ENCODE results near the gene NENF. TPM values are rescaled to one million over a fixed set of nuclear protein-coding genes. Genes with fewer than 3 reads are reported as not detected.
A peak's percentile ranks its signal among the peaks of the same experiment; 100 is the strongest.

NENF gene
- total RNA-seq, 4 donors from 2014 or later: 67.9 to 99.3 (median 91.7) TPM

DNA sequence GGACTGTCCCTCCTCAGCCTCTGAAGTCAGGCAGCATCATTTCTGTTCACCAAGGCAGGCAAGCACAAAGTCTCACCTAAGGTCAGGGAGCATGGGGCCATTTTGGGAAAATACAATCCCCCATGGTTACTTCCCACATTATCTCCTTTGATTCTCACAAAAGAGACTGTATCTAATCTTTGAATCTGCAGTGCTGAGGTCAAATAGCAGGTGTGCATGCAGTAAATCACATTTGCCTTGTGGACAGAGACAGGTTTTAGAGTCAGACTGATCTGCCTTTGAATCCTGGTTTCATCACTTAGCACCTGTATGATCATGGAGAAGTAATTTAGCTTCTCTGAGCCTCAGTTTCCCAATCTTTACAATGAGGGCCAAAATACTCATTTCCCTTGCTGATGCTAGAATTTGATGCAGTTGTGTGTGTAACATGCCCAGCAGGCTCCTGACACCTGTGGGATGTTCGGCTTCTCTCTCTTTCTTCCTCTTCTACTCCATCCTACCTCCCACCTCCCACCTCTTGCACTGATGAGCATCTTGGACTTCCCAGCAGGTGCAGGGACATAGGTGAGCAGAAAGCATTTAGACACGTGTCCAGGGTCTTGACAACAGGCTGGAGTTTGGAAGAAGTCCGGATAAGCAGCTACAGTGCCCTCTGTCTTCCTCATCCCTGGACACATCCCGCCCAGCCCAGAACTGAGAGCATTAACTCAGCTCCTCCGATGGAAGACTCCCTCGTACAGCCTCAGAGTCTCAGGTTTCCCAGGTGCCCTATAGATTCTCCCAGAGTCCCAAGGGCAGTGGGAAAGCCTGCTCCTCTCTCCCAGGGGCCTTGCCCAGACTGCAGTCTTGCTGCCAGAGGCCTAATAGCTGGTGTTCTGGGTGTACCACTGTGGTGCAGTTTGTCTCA, 18.9 kb downstream of the NENF start:
- DNase-seq (ENCODE audit: extremely low spot score): no peak
- intact Hi-C loops (cut with DNase I): loop anchor here (5.0 kb wide), 1 partner anchor 159 kb away; no protein-coding TSS in a partner anchor
- peaks cover 36 to 45% (median 44%) of the 10 kb centered on the region in 4 donors for H3K4me1 ChIP-seq
- H3K36me3 ChIP-seq: peaks cover 0 to 8% (median 6%) of the 10 kb centered on the region in 4 donors
- TF ChIP-seq POLR2AphosphoS5 (IDR thresholded peaks at IDR 0.05) (no peak), POLR2A (IDR thresholded peaks at IDR 0.05; ENCODE audit: low read depth) (no peak), EP300 (IDR thresholded peaks at IDR 0.05) (no peak)
- TF ChIP-seq, protein P1, sequence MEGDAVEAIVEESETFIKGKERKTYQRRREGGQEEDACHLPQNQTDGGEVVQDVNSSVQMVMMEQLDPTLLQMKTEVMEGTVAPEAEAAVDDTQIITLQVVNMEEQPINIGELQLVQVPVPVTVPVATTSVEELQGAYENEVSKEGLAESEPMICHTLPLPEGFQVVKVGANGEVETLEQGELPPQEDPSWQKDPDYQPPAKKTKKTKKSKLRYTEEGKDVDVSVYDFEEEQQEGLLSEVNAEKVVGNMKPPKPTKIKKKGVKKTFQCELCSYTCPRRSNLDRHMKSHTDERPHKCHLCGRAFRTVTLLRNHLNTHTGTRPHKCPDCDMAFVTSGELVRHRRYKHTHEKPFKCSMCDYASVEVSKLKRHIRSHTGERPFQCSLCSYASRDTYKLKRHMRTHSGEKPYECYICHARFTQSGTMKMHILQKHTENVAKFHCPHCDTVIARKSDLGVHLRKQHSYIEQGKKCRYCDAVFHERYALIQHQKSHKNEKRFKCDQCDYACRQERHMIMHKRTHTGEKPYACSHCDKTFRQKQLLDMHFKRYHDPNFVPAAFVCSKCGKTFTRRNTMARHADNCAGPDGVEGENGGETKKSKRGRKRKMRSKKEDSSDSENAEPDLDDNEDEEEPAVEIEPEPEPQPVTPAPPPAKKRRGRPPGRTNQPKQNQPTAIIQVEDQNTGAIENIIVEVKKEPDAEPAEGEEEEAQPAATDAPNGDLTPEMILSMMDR (IDR thresholded peaks at IDR 0.05): no peak
- no peaks in the 10 kb centered on the region for H3K9me3 ChIP-seq
- 81% methylated on average over 4 of the region's 6 CpGs for WGBS
- H3K4me3 ChIP-seq: no peak overlapping the region
- peak overlapping the region in 2 of 4 donors; percentile 14 to 74 for H3K27ac ChIP-seq (replicated peaks in 1 of 4)
- no peaks in the 10 kb centered on the region for H3K27me3 ChIP-seq

GRCh38 chr1:212452323-212453155, 19.8 kb downstream of the NENF start:
- Histone ChIP-seq H3K27ac (replicated peaks in 1 of 4) (peak overlapping the region; percentile 62 to 74 (median 70)), H3K9me3 (no peaks in the 10 kb centered on the region), H3K36me3 (peaks cover 0 to 5% (median 0%) of the 10 kb centered on the region in 4 donors), H3K27me3 (no peaks in the 10 kb centered on the region), H3K4me1 (peaks cover 36 to 47% (median 44%) of the 10 kb centered on the region in 4 donors), H3K4me3 (no peak overlapping the region)
- peak in 1 of 2 donors; percentile 42 for TF ChIP-seq POLR2AphosphoS5 (IDR thresholded peaks at IDR 0.05)
- TF ChIP-seq EP300 (IDR thresholded peaks at IDR 0.05): no peak
- no peak for DNase-seq (ENCODE audit: extremely low spot score)
- WGBS: 39% methylated on average over 15 of the region's 15 CpGs
- intact Hi-C loops (cut with DNase I): loop anchor here (5.0 kb wide), 1 partner anchor 160 kb away; no protein-coding TSS in a partner anchor

GRCh38 chr1:212453156-212453857, 20.6 kb downstream of the NENF start:
- Histone ChIP-seq H3K27ac (replicated peaks in 1 of 4) (peak overlapping the region; percentile 62 to 74 (median 70)), H3K36me3 (peaks cover 0 to 5% (median 0%) of the 10 kb centered on the region in 4 donors), H3K27me3 (no peaks in the 10 kb centered on the region)

DNA sequence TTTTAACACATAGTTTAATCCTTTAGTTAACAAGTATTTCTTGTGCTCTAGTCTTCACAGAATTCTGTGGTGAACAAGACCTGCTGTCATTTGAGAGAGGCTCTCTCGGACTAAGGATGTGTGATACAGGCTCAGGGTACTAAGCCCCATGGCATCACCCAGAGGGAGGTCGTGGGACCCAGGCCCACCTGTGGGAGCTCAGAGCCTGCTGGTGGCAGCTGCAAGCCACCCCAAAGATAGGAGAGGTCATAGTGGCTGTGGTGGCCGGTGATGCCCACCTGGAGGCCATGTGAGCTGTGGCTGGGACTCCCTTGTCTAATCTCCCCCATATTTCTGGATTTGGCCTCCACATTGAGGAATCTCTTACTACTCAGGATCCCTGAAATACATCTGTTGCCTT, 22.0 kb downstream of the NENF start:
- Histone ChIP-seq H3K4me3 (no peak overlapping the region), H3K27me3 (no peaks in the 10 kb centered on the region), H3K36me3 (no peaks in the 10 kb centered on the region), H3K27ac (replicated peaks in 1 of 4) (peak overlapping the region in 2 of 4 donors; percentile 14 to 68), H3K4me1 (peaks cover 36 to 48% (median 46%) of the 10 kb centered on the region in 4 donors), H3K9me3 (no peaks in the 10 kb centered on the region)
- intact Hi-C loops (cut with DNase I): loop anchor here (5.0 kb wide), 2 partner anchors 87 to 162 kb away; no protein-coding TSS in a partner anchor
- DNase-seq (ENCODE audit: extremely low spot score): no peak
- TF ChIP-seq, protein P1 (IDR thresholded peaks at IDR 0.05): no peak
- TF ChIP-seq POLR2A (IDR thresholded peaks at IDR 0.05; ENCODE audit: low read depth): no peak
- WGBS: 91% methylated on average over 3 of the region's 3 CpGs

More at GRCh38 chr1:212453156-212453857, 20.6 kb downstream of the NENF start:
- Histone ChIP-seq H3K4me1 (peaks cover 36 to 48% (median 46%) of the 10 kb centered on the region in 4 donors), H3K9me3 (no peaks in the 10 kb centered on the region), H3K4me3 (no peak overlapping the region)
- TF ChIP-seq, protein P1 (IDR thresholded peaks at IDR 0.05): no peak
- TF ChIP-seq POLR2A (IDR thresholded peaks at IDR 0.05; ENCODE audit: low read depth) (no peak), EP300 (IDR thresholded peaks at IDR 0.05) (no peak), POLR2AphosphoS5 (IDR thresholded peaks at IDR 0.05) (no peak)
- DNase-seq (ENCODE audit: extremely low spot score): no peak
- intact Hi-C loops (cut with DNase I): loop anchor here (5.0 kb wide), 1 partner anchor 161 kb away; no protein-coding TSS in a partner anchor
- WGBS: 57% methylated on average over 9 of the region's 12 CpGs
